Tibial artery (tissue), 4 donors: ENCODE results near the gene HAUS1.

Experiments
- DNase-seq, 2 donors: peaks; one replicate each; pipeline ENCODE4 v3.0.0-alpha.2; 2019
- H3K27ac ChIP-seq, 2 donors: fragments of 200-600 bp; sonication (generic) in 1 of 2; 1 replicate in 1 of 2; 2 replicates in 1 of 2; pipeline ENCODE4 v1.5.1; 2018 to 2019; ENCODE audit warnings: mild to moderate bottlenecking in 1 of 2
- H3K27me3 ChIP-seq, 2 donors: fragments of 200-600 bp; sonication (generic) in 1 of 2; one replicate each; pipeline versions ENCODE4 v1.5.1 to v1.6.0; 2016 to 2019
- H3K36me3 ChIP-seq, 3 donors: fragments of 200-600 bp; sonication (generic) in 2 of 3; one replicate each; pipeline ENCODE4 v1.5.1; 2016 to 2019; ENCODE audit warnings: mild to moderate bottlenecking in 2 of 3
- H3K4me1 ChIP-seq, 4 donors: fragments of 200-600 bp; sonication (generic) in 2 of 4; 1 replicate in 3 of 4; 2 replicates in 1 of 4; pipeline ENCODE4 v1.5.1; 2016 to 2019
- H3K4me3 ChIP-seq, 2 donors: fragments of 200-600 bp; sonication (generic) in 1 of 2; 1 replicate in 1 of 2; 2 replicates in 1 of 2; pipeline ENCODE4 v1.5.1; 2018 to 2019; ENCODE audit warnings: mild to moderate bottlenecking in 2 of 2
- H3K9me3 ChIP-seq, 3 donors: fragments of 200-600 bp; sonication (generic) in 1 of 3; one replicate each; pipeline ENCODE4 v1.5.1; 2016 to 2019
- CTCF ChIP-seq, 2 experiments: fragments of 200-600 bp in 1 of 2; fragments of 450-650 bp in 1 of 2; IDR thresholded peaks; one replicate each; pipeline ENCODE4 v1.5.1; 2017 to 2019; ENCODE audit warnings: antibody characterized with exemption in 2 of 2, mild to moderate bottlenecking in 1 of 2, moderate library complexity in 1 of 2
- intact Hi-C: fragments of 100-400 bp; cut with DNase I; formaldehyde crosslinking; loops from one replicate; pipeline ENCODE4 v1.15.0; 2023; ENCODE audit warnings: low total_unique reads

Gene HAUS1

GRCh38 chr18:46173393-46174341, 69.5 kb downstream of the HAUS1 start:
- Histone ChIP-seq H3K36me3 (no peaks in the 10 kb centered on the region), H3K4me3 (peak overlapping the region; percentile 95 to 100), H3K9me3 (no peaks in the 10 kb centered on the region), H3K4me1 (peaks cover 0 to 38% (median 10%) of the 10 kb centered on the region in 4 donors), H3K27me3 (no peaks in the 10 kb centered on the region), H3K27ac (peak overlapping the region; percentile 90 to 92)
- intact Hi-C loops = loop anchor here (5.0 to 10.0 kb wide), 2 partner anchors 311 to 484 kb away; partner anchors contain the start of gene LOXHD1
- peak; percentile 94 to 95 for DNase-seq
- TF ChIP-seq CTCF (IDR thresholded peaks at IDR 0.05) = peak; percentile 64 to 68

GRCh38 chr18:46174342-46175041, 70.3 kb downstream of the HAUS1 start:
- peaks cover 0 to 38% (median 10%) of the 10 kb centered on the region in 4 donors for H3K4me1 ChIP-seq
- no peaks in the 10 kb centered on the region for H3K36me3 ChIP-seq
- intact Hi-C loops = loop anchor here (5.0 to 10.0 kb wide), 2 partner anchors 310 to 483 kb away; partner anchors contain the start of gene LOXHD1
- H3K27ac ChIP-seq = peak overlapping the region; percentile 90 to 92
- peak overlapping the region; percentile 95 to 100 for H3K4me3 ChIP-seq
- H3K27me3 ChIP-seq = no peaks in the 10 kb centered on the region
- DNase-seq = peak in 1 of 2 donors; percentile 65
- no peaks in the 10 kb centered on the region for H3K9me3 ChIP-seq
- TF ChIP-seq CTCF (IDR thresholded peaks at IDR 0.05) = no peak

- Histone ChIP-seq H3K4me3 (no peak overlapping the region), H3K27ac (no peak overlapping the region), H3K9me3 (no peaks in the 10 kb centered on the region), H3K27me3 (no peaks in the 10 kb centered on the region), H3K4me1 (peaks cover 0 to 43% (median 10%) of the 10 kb centered on the region in 4 donors), H3K36me3 (no peaks in the 10 kb centered on the region)
- no peak for DNase-seq
- intact Hi-C loops = loop anchor here (10.0 kb wide), 1 partner anchor 309 kb away; no protein-coding TSS in a partner anchor
- TF ChIP-seq CTCF (IDR thresholded peaks at IDR 0.05) = no peak
Observed at GRCh38 chr18:46176001-46176400, 71.8 kb downstream of the HAUS1 start.
